H1 (cell line): ENCODE data around the gene SPDYA. TPM values are rescaled to one million over a fixed set of nuclear protein-coding genes. Genes with fewer than 3 reads are reported as not detected.

Experiments
- CTCF ChIA-PET: fragments of 300-600 bp; sonication (Branson Sonifier 250); formaldehyde crosslinking; loops from one replicate; lab custom pipeline; 2021; ENCODE audit not compliant: partially characterized antibody; lab: Charles Lee
- POLR2A ChIA-PET: fragments of 300-600 bp; sonication (Branson Sonifier 250); formaldehyde crosslinking; loops from one replicate; lab custom pipeline; 2021; ENCODE audit warnings: inconsistent platforms; ENCODE audit not compliant: partially characterized antibody; lab: Charles Lee
- DNase-seq, 2 experiments: peaks; one replicate each; pipeline versions ENCODE4 v3.0.0 to v3.0.0-alpha.2; 2010 to 2022; ENCODE audit warnings: low spot score in 2 of 2, low read depth in 1 of 2, mixed read lengths in 1 of 2
- FAIRE-seq: peaks from 2 replicates; lab custom pipeline; 2011; peaks lifted over from hg19 to GRCh38; lab: Jason Lieb, UNC
- H2AFZ ChIP-seq: 2 replicates; pipeline ENCODE4 v1.8.1; 2012; ENCODE audit warnings: low read length, inconsistent platforms
- H2AK5ac ChIP-seq: 2 replicates; pipeline ENCODE4 v1.6.1; 2013; ENCODE audit warnings: low read depth, low read length
- H2BK120ac ChIP-seq: replicated peaks from 2 replicates; pipeline ENCODE3; 2013; ENCODE audit warnings: low read depth, low read length, inconsistent platforms
- H2BK12ac ChIP-seq: 2 replicates; pipeline ENCODE4 v1.6.1; 2013; ENCODE audit warnings: low read depth, low read length
- H2BK15ac ChIP-seq: 2 replicates; pipeline ENCODE4 v1.6.1; 2013; ENCODE audit warnings: low read length
- H2BK20ac ChIP-seq: 2 replicates; pipeline ENCODE4 v1.6.1; 2013; ENCODE audit warnings: low read length
- H2BK5ac ChIP-seq: 2 replicates; pipeline ENCODE4 v1.6.1; 2013; ENCODE audit warnings: low read depth, low read length
- H3K14ac ChIP-seq: 2 replicates; pipeline ENCODE4 v1.6.1; 2013; ENCODE audit warnings: inconsistent platforms; ENCODE audit not compliant: insufficient read length
- H3K18ac ChIP-seq: 2 replicates; pipeline ENCODE4 v1.6.1; 2013; ENCODE audit warnings: low read length; ENCODE audit errors: extremely low read depth
- H3K23ac ChIP-seq: 2 replicates; pipeline ENCODE4 v1.6.1; 2013; ENCODE audit warnings: inconsistent platforms; ENCODE audit not compliant: insufficient read length
- H3K23me2 ChIP-seq: 2 replicates; pipeline ENCODE4 v1.6.1; 2013; ENCODE audit warnings: low read depth, low read length
- H3K27ac ChIP-seq: 2 replicates; pipeline ENCODE4 v1.6.1; 2011; ENCODE audit warnings: low read depth, low read length, inconsistent platforms
- H3K27me3 ChIP-seq, 4 experiments: replicated peaks in 1 of 4; 1 replicate in 1 of 4; 2 replicates in 3 of 4; pipeline versions ENCODE4 v1.6.1 to v1.8.1; 2011 to 2013; ENCODE audit warnings: low read length in 3 of 4, mild to moderate bottlenecking in 3 of 4, inconsistent platforms in 2 of 4, mixed read lengths in 2 of 4, moderate library complexity in 1 of 4; ENCODE audit not compliant: control insufficient read depth in 3 of 4, insufficient read depth in 3 of 4; ENCODE audit errors: extremely low read depth in 1 of 4
- H3K36me3 ChIP-seq, 4 experiments: 2 replicates each; pipeline versions ENCODE4 v1.6.1 to v1.8.1; 2011 to 2013; ENCODE audit warnings: mild to moderate bottlenecking in 4 of 4, low read length in 3 of 4, moderate library complexity in 2 of 4, control low read depth in 1 of 4, inconsistent platforms in 1 of 4; ENCODE audit not compliant: insufficient read depth in 4 of 4, control insufficient read depth in 2 of 4
- H3K4ac ChIP-seq: replicated peaks from 2 replicates; pipeline ENCODE3; 2013; ENCODE audit warnings: low read length, low read depth, mixed read lengths, inconsistent platforms; ENCODE audit not compliant: insufficient read length
- H3K4me1 ChIP-seq, 4 experiments: replicated peaks in 1 of 4; 1 replicate in 1 of 4; 2 replicates in 3 of 4; pipeline versions ENCODE4 v1.6.1 to v1.8.1; 2011 to 2013; ENCODE audit warnings: low read length in 3 of 4, inconsistent platforms in 2 of 4, mixed read lengths in 1 of 4; ENCODE audit not compliant: insufficient read depth in 4 of 4, control insufficient read depth in 3 of 4
- H3K4me2 ChIP-seq, 2 experiments: 2 replicates each; pipeline versions ENCODE4 v1.6.1 to v1.8.1; 2011 to 2013; ENCODE audit warnings: low read depth in 2 of 2, low read length in 2 of 2, control low read depth in 1 of 2, inconsistent platforms in 1 of 2, mild to moderate bottlenecking in 1 of 2; ENCODE audit not compliant: insufficient read depth in 1 of 2
- H3K4me3 ChIP-seq, 4 experiments: fragments of 200-600, 300-600 bp in 1 of 4; sonication (generic), shearing (Covaris generic), sonication (Bioruptor Twin) in 1 of 4; 2 replicates each; pipeline versions ENCODE4 v1.5.1 to v1.8.1; 2011 to 2016; ENCODE audit warnings: low read length in 4 of 4, low read depth in 3 of 4, control low read depth in 2 of 4, inconsistent platforms in 2 of 4, mild to moderate bottlenecking in 2 of 4, mixed read lengths in 1 of 4, moderate library complexity in 1 of 4; ENCODE audit not compliant: insufficient read depth in 2 of 4; ENCODE audit errors: extremely low read depth in 1 of 4
- H3K56ac ChIP-seq: replicated peaks from 2 replicates; pipeline ENCODE3; 2013; ENCODE audit warnings: low read depth, mild to moderate bottlenecking, mixed read lengths, low read length, inconsistent platforms; ENCODE audit not compliant: insufficient read length
- H3K79me1 ChIP-seq: 2 replicates; pipeline ENCODE4 v1.6.1; 2013; ENCODE audit warnings: low read depth, low read length, control low read depth
- H3K79me2 ChIP-seq, 2 experiments: 2 replicates each; pipeline versions ENCODE4 v1.6.1 to v1.8.1; 2012 to 2013; ENCODE audit warnings: low read length in 2 of 2, mild to moderate bottlenecking in 2 of 2, inconsistent platforms in 1 of 2; ENCODE audit not compliant: insufficient read depth in 2 of 2, control insufficient read depth in 1 of 2
- H3K9ac ChIP-seq, 4 experiments: replicated peaks in 1 of 4; 1 replicate in 1 of 4; 2 replicates in 3 of 4; pipeline versions ENCODE4 v1.6.1 to v1.8.1; 2011 to 2013; ENCODE audit warnings: low read depth in 3 of 4, low read length in 3 of 4, control low read depth in 2 of 4, mild to moderate bottlenecking in 2 of 4, moderate library complexity in 2 of 4, inconsistent platforms in 1 of 4; ENCODE audit errors: extremely low read depth in 1 of 4
- H3K9me3 ChIP-seq, 2 experiments: 2 replicates each; pipeline versions ENCODE4 v1.6.1 to v1.8.1; 2012 to 2013; ENCODE audit warnings: mild to moderate bottlenecking in 2 of 2, moderate library complexity in 2 of 2, control low read depth in 1 of 2, inconsistent platforms in 1 of 2, low read depth in 1 of 2, low read length in 1 of 2, mixed read lengths in 1 of 2; ENCODE audit not compliant: insufficient read depth in 2 of 2
- H4K20me1 ChIP-seq, 2 experiments: replicated peaks in 1 of 2; 2 replicates each; pipeline versions ENCODE3 to v1.8.1; 2011 to 2013; ENCODE audit warnings: inconsistent platforms in 2 of 2, low read length in 2 of 2, mild to moderate bottlenecking in 1 of 2; ENCODE audit not compliant: insufficient read depth in 2 of 2, control insufficient read depth in 1 of 2
- H4K5ac ChIP-seq: 2 replicates; pipeline ENCODE4 v1.6.1; 2013; ENCODE audit warnings: low read length, low read depth, mixed read lengths, inconsistent platforms; ENCODE audit not compliant: insufficient read length
- H4K8ac ChIP-seq: 2 replicates; pipeline ENCODE4 v1.8.0; 2013; ENCODE audit warnings: mild to moderate bottlenecking, moderate library complexity, low read length, inconsistent platforms; ENCODE audit not compliant: insufficient read depth; ENCODE audit errors: extremely low read depth
- H4K91ac ChIP-seq: replicated peaks from 2 replicates; pipeline ENCODE3; 2013; ENCODE audit warnings: low read length, mixed read lengths, inconsistent platforms; ENCODE audit not compliant: insufficient read length
- CEBPB ChIP-seq: IDR thresholded peaks from 2 replicates; pipeline ENCODE4 v1.6.1; 2012; ENCODE audit warnings: low read depth, low read length
- CHD1 ChIP-seq: IDR thresholded peaks from 2 replicates; pipeline ENCODE4 v1.6.1; 2012; ENCODE audit warnings: low read depth, low read length, improper control_type of control experiment
- GABPA ChIP-seq: IDR thresholded peaks from 2 replicates; pipeline ENCODE4 v1.6.1; 2011; ENCODE audit warnings: mild to moderate bottlenecking, low read length, moderate library complexity, borderline replicate concordance; ENCODE audit not compliant: insufficient read depth
- JUN ChIP-seq: IDR thresholded peaks from 2 replicates; pipeline ENCODE4 v1.6.1; 2011; ENCODE audit warnings: low read depth, mild to moderate bottlenecking, improper control_type of control experiment, low read length
- PHF8 ChIP-seq: fragments of 200-600 bp; sonication (generic); conservative IDR thresholded peaks from 2 replicates; pipeline ENCODE4 v1.7.1; 2012; ENCODE audit warnings: low read depth, mild to moderate bottlenecking, inconsistent platforms, low read length, moderate library complexity
- RBBP5 ChIP-seq: IDR thresholded peaks from 2 replicates; pipeline ENCODE4 v1.7.1; 2012; ENCODE audit warnings: low read depth, mild to moderate bottlenecking, inconsistent platforms, low read length, moderate library complexity, borderline replicate concordance
- SP1 ChIP-seq: IDR thresholded peaks from 2 replicates; pipeline ENCODE4 v1.6.1; 2011; ENCODE audit warnings: low read depth, low read length
- SRF ChIP-seq: IDR thresholded peaks from 2 replicates; pipeline ENCODE4 v1.6.1; 2011; ENCODE audit warnings: mild to moderate bottlenecking, low read depth, low read length, moderate library complexity
- SUZ12 ChIP-seq: fragments of 200-600 bp; sonication (generic); IDR thresholded peaks from 2 replicates; pipeline ENCODE4 v1.6.1; 2012; ENCODE audit warnings: mild to moderate bottlenecking, inconsistent platforms, low read length, moderate library complexity, mixed read lengths
- TAF1 ChIP-seq: IDR thresholded peaks from 2 replicates; pipeline ENCODE4 v1.6.1; 2011; ENCODE audit warnings: mild to moderate bottlenecking, low read depth, low read length
- TCF12 ChIP-seq: IDR thresholded peaks from 2 replicates; pipeline ENCODE4 v1.6.1; 2011; ENCODE audit warnings: low read depth, mild to moderate bottlenecking, low read length
- WGBS, 2 experiments: shearing (Covaris generic) in 1 of 2; methylation state at CpG; one replicate each; pipeline versions ENCODE4 v1.1.6 to v1.1.7; 2013 to 2015; ENCODE audit warnings: low lambda C conversion rate in 2 of 2, mixed read lengths in 2 of 2, inconsistent platforms in 1 of 2, low coverage in 1 of 2, missing lambda C conversion rate in 1 of 2; ENCODE audit not compliant: insufficient replicate concordance in 2 of 2, insufficient coverage in 1 of 2, insufficient read length in 1 of 2; ENCODE audit errors: extremely low coverage in 1 of 2, missing lambda C conversion rate in 1 of 2; 5-methylcytosine and 5-hydroxymethylcytosine counted together
- polyA plus RNA-seq, 7 experiments: library from polyadenylated mRNA; depleted of rRNA in 3 of 7; stranded (reverse) in 5 of 7; unstranded in 2 of 7; fragments of >200 nt in 5 of 7; fragments of 200-250 nt in 2 of 7; gene quantifications; 1 replicate in 5 of 7; 2 replicates in 1 of 7; 4 replicates in 1 of 7; pipeline versions ENCODE4 v1.2.1 to v1.2.3, GENCODE V29; 2011 to 2013; ENCODE audit warnings: missing spikeins in 2 of 7, mixed read lengths in 2 of 7
- total RNA-seq: library from RNA; stranded (reverse); fragmentation: NEBNext Ultra II Directional; extraction: Animal tissue kit (Norgen Biotek cat#: 25700); gene quantifications from 2 replicates; pipeline ENCODE4 v1.2.1, GENCODE V29; 2021
- TF ChIP-seq, protein P1 (sequence below): IDR thresholded peaks from 2 replicates; pipeline ENCODE4 v1.6.1; 2012; ENCODE audit warnings: low read length, inconsistent platforms
- TF ChIP-seq, protein P2 (sequence below): IDR thresholded peaks from 2 replicates; pipeline ENCODE4 v1.6.1; 2011; ENCODE audit warnings: low read depth, mild to moderate bottlenecking, low read length; ENCODE audit not compliant: insufficient read depth

SPDYA gene
- total and polyA plus RNA-seq, 2 of the 8 experiments (the other 6 are each of a cell fraction or from before 2014, with no cell fraction given) = 0.12 to 0.35 TPM

DNA sequence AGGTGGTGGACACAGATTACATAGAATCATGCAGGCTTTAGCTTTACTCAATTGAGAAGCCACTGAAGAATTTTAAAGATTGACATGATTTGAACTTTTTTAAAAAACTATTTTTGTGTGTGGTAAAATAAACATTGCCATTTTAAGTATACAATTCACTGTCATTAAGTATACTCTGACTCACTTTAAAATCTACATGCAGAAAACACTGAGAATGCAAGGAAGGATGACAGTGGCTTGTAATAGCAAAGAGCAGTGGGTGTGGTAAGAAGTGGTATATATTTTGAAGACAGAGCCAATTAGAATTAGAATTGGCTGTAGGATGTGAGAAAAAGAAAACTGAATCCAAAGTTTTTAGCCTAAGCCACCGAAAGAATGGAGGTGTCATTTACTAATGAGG lies 44.6 kb downstream of the SPDYA start:
- 78% methylated on average over 1 of the region's 1 CpG; no CpG with 5 or more reads in 1 of the 2 experiments for WGBS, 2 experiments
- Histone ChIP-seq H2AFZ (no peak overlapping the region), H3K14ac (no peak overlapping the region)
- no peak for TF ChIP-seq SP1
- TF ChIP-seq TAF1 = no peak
- no peak for TF ChIP-seq PHF8
- no peak for TF ChIP-seq SUZ12
- TF ChIP-seq JUN = no peak
- TF ChIP-seq CHD1 = no peak
- TF ChIP-seq CEBPB = no peak
- TF ChIP-seq, protein P1, sequence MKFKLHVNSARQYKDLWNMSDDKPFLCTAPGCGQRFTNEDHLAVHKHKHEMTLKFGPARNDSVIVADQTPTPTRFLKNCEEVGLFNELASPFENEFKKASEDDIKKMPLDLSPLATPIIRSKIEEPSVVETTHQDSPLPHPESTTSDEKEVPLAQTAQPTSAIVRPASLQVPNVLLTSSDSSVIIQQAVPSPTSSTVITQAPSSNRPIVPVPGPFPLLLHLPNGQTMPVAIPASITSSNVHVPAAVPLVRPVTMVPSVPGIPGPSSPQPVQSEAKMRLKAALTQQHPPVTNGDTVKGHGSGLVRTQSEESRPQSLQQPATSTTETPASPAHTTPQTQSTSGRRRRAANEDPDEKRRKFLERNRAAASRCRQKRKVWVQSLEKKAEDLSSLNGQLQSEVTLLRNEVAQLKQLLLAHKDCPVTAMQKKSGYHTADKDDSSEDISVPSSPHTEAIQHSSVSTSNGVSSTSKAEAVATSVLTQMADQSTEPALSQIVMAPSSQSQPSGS = no peak
- TF ChIP-seq SRF = no peak
- no peak for TF ChIP-seq TCF12
- TF ChIP-seq, protein P2, sequence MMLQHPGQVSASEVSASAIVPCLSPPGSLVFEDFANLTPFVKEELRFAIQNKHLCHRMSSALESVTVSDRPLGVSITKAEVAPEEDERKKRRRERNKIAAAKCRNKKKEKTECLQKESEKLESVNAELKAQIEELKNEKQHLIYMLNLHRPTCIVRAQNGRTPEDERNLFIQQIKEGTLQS = no peak
- no peak for TF ChIP-seq RBBP5
- TF ChIP-seq GABPA = no peak

More for the DNA sequence above, 44.6 kb downstream of the SPDYA start:
- CTCF ChIA-PET = no interaction called here
- Histone ChIP-seq H2BK20ac (no peak overlapping the region), H3K79me1 (no peaks in the 10 kb centered on the region), H4K91ac (no peak overlapping the region), H3K4me1 (no peaks in the 10 kb centered on the region), H3K9ac (no peak overlapping the region), H3K4me3 (no peak overlapping the region), H4K20me1 (no peaks in the 10 kb centered on the region), H3K56ac (no peak overlapping the region), H2BK120ac (no peak overlapping the region), H3K27me3 (no peaks in the 10 kb centered on the region), H2AK5ac (no peak overlapping the region), H3K4ac (no peak overlapping the region), H2BK12ac (no peak overlapping the region), H2BK5ac (no peak overlapping the region), H3K9me3 (no peaks in the 10 kb centered on the region), H3K27ac (no peak overlapping the region), H3K23me2 (no peaks in the 10 kb centered on the region), H3K36me3 (peaks cover 0 to 12% (median 1%) of the 10 kb centered on the region in 4 experiments; a peak in 2 of 8 replicates), H3K23ac (no peak overlapping the region), H4K5ac (no peak overlapping the region), H3K79me2 (no peaks in the 10 kb centered on the region), H2BK15ac (no peak overlapping the region), H3K4me2 (no peak overlapping the region), H4K8ac (no peak overlapping the region), H3K18ac (no peak overlapping the region)
- DNase-seq = no peak
- no peak for FAIRE-seq
- POLR2A ChIA-PET = interaction anchor here (0.7 kb wide), 1 partner anchor 10 kb away, joined by 3 read pairs; no protein-coding TSS in a partner anchor
